Anterior cingulate cortex (tissue), 58 donors: ENCODE results near the gene PPIP5K2.

Source experiments
- DNase-seq, 58 donors: peaks; one replicate each; lab custom pipeline; 2025; lab: John Stamatoyannopoulos, UW

PPIP5K2 gene

GRCh38 chr5:103235891-103236290, 115.8 kb downstream of the PPIP5K2 start:
- no peak for DNase-seq

- DNase-seq, result no peak
Observed at GRCh38 chr5:103237778-103238177, 117.7 kb downstream of the PPIP5K2 start.

DNA sequence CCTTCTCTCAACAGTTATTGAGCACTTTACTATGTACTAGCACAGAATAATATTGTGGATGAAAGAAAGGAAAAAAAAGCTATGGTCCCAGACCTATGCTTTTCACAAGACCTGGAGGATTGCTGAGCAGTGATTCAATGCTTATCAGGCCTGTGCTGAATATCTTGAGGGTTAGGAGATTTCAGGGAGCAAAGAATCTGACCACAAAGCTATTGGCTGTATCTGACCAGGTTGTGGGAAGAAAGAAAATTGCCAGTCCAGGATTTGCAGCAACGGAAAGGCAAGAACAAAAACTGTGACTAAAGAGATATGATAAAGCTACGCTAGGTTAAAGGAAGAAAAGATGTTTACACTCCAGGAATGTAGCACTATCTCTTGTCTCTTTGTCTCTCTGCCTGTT, 123.6 kb downstream of the PPIP5K2 start:
- DNase-seq, result no peak

DNA sequence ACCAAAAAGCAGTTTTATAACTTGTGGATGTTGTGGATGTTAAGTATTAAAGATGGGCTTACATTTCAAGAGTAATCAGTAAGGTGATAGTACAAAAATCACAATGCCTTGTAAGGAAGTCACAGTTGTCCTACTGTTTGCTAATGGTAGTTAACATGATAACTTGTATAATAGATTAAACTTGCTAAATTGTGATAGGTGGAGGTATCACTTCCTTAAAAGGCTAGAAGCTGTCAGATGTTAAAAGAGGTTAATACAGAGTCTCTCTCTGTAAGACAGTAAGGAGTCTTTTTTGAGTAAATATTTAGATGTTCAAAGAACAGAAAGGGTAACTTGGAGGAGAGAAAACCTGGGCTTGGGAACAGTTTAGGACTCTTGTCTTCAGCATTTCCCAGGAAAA, 124.3 kb downstream of the PPIP5K2 start:
- no peak for DNase-seq

DNA sequence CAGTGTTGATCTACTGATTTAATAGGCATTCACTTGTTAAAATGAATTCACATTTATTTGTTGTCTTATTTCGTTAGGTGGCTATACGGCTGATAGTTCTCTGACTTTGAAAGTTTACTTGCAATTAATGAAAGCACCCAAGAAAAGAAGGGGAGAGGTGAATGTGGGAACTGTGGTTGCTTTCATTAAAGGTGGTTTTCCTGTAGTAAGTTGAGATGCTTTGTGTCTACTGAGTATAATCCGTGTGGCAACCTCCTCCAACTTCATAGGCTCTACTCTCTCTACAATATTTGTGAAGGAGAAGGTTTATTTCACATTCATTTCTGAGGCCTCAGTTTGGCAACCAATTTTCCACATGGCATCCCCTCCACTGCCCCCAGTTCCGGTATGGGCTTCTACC, 125.7 kb downstream of the PPIP5K2 start:
- no peak for DNase-seq

- no peak for DNase-seq
Observed at GRCh38 chr5:103247118-103247517, 127.0 kb downstream of the PPIP5K2 start.

DNA sequence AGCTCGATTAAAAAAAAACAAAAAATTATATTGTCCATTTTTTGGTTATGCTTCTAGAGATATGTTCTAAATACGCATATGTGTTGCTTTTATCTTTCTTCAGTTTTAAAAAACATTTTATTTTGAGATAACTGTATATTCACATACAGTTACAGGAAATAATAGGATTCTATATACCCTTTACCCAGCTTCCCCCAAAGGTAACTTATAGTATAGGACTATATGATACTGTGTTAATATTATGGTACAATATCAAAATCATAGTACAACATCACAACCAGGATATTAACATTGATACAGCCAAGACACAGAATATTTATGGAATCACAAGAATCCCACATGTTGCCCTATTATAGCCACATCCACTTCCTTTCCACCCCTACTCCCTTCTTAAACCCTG, 129.0 kb downstream of the PPIP5K2 start:
- DNase-seq, result no peak

- no peak for DNase-seq
Observed at GRCh38 chr5:103254921-103255320, 134.8 kb downstream of the PPIP5K2 start.

GRCh38 chr5:103255691-103256090, 135.6 kb downstream of the PPIP5K2 start:
- no peak for DNase-seq

GRCh38 chr5:103256178-103256577, 136.1 kb downstream of the PPIP5K2 start:
- DNase-seq, result no peak

DNA sequence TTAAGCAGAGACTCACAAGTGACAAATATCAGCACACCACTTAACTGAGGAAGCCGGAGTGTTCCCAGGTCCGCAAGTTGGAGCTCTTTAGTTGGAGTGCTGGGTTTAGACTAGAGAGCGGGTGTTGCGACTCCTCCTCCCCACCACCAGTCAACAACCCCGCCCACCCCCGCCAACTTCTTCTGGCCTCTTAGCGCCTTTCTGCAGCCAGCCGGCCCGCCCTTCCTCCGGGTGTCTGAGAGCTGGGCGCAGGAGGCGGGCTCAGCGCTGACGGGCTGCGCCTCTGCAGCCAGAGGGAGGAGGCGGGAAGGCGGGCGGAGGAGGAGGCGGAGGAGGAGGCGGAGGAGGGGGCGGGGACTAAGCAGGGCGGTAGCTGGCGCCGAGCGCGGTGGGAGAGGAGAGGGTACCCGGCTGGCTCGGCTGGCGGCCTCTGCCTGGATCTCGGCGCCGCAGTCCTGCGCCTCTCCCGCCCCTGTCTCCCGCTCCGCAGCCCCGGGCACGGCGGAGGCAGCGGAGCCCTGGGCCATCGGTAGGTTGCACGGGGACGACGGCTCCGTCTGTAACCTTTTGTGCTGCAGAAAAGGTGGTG, 138.4 kb downstream of the PPIP5K2 start, which contains the start of gene MACIR:
TSS of gene MACIR (plus strand) at position 396 of the 589 bp plus-strand sequence. CDS start 17,157 bp downstream, outside the sequence.
- DNase-seq, result peak; percentile 28 to 96 (median 91)

GRCh38 chr5:103258957-103259704, 139.0 kb downstream of the PPIP5K2 start:
- DNase-seq, result peak in 53 of 58 donors; percentile 27 to 83 (median 69)

DNA sequence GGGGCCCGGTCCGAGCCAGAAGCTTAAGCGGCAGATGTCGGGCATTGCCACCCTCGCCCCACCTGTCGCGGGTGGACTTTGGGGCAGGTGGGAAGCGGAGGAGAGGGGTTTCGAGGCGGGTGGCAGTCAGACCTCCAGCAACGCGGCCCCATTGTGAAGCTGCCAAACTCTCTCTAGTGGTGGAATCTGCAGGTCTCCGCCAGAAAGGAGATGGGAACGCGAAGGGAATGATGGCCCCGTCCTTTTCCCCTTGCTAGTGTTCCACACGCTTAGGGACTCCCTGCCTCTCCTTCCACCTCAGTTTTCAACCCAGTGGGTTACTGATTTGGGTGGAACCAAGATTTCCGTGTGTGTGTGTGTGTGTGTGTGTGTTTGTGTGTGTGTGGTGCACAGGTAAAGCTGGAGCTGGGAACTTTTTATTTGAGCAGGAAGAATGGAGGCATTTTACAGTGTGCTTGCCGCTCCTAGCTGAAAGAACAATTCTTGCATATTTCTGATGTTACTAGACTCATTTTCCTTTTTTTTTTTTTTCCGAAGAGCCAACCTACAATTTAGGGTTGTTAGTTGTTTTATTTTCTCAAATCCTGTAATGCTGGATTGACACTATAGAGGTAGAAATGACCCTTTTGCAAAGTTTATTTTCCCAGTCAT, 139.7 kb downstream of the PPIP5K2 start:
- DNase-seq, result peak in 38 of 58 donors; percentile 10 to 85 (median 56)

GRCh38 chr5:103260951-103261350, 140.8 kb downstream of the PPIP5K2 start:
- DNase-seq, result no peak
